ENCODE data around the gene STAP1. TPM values are rescaled to one million over a fixed set of nuclear protein-coding genes. Genes with fewer than 3 reads are reported as not detected.
"Not testable (repeated sequence)": the region's sequence is repeated elsewhere in the genome, so short reads cannot be mapped to it uniquely, and the experiment has no call there.

The STAP1 gene
- total RNA-seq, 1 experiment from 2014 or later = not detected

GRCh38 chr4:67635331-67635730, 76.8 kb downstream of the STAP1 start:
- CTCF ChIA-PET = no interaction called here
- H3K27me3 Mint-ChIP-seq (ENCODE audit: low read depth) = no peaks in the 10 kb centered on the region
- POLR2A ChIA-PET = no interaction called here
- DNase-seq (ENCODE audit: low spot score) (no peak), ATAC-seq (no peak)
- H3K9me3 Mint-ChIP-seq = peaks cover 18% of the 10 kb centered on the region
- TF ChIP-seq SOX15 (CRISPR knock-in tag; IDR thresholded peaks at IDR 0.05) = no peak
- no peak for TF ChIP-seq NR1H2 (CRISPR knock-in tag; IDR thresholded peaks at IDR 0.05)
- no peak for TF ChIP-seq ZNF219 (CRISPR knock-in tag; IDR thresholded peaks at IDR 0.05; ENCODE audit: borderline replicate concordance)
- H3K4me1 Mint-ChIP-seq = no peaks in the 10 kb centered on the region
- no peak overlapping the region for H3K4me3 Mint-ChIP-seq
- peaks cover 78% of the 10 kb centered on the region for H3K36me3 Mint-ChIP-seq
- no peak overlapping the region for H3K27ac Mint-ChIP-seq

GRCh38 chr4:67636978-67637377, 78.5 kb downstream of the STAP1 start:
- H3K4me3 Mint-ChIP-seq, H3K27ac Mint-ChIP-seq, CTCF ChIA-PET: not testable (repeated sequence)

GRCh38 chr4:67638136-67638535, 79.6 kb downstream of the STAP1 start:
- Mint-ChIP-seq H3K4me1 (no peaks in the 10 kb centered on the region), H3K4me3 (no peak overlapping the region), H3K27me3 (ENCODE audit: low read depth) (no peaks in the 10 kb centered on the region), H3K9me3 (peaks cover 18% of the 10 kb centered on the region), H3K36me3 (peaks cover 58% of the 10 kb centered on the region), H3K27ac (no peak overlapping the region)
- ChIA-PET POLR2A (no interaction called here), CTCF (no interaction called here)
- ATAC-seq = no peak
- TF ChIP-seq E2F5 (CRISPR knock-in tag; IDR thresholded peaks at IDR 0.05) (no peak), RORB (CRISPR knock-in tag; IDR thresholded peaks at IDR 0.05) (no peak), ATF6 (CRISPR knock-in tag; IDR thresholded peaks at IDR 0.05) (no peak), ZSCAN18 (CRISPR knock-in tag; IDR thresholded peaks at IDR 0.05) (no peak), TEAD4 (CRISPR knock-in tag; IDR thresholded peaks at IDR 0.05) (no peak), CREB1 (CRISPR knock-in tag; IDR thresholded peaks at IDR 0.05) (no peak), E2F1 (CRISPR knock-in tag; IDR thresholded peaks at IDR 0.05) (no peak), TP53 (CRISPR knock-in tag; IDR thresholded peaks at IDR 0.05) (no peak)
- no peak for DNase-seq (ENCODE audit: low spot score)

More at GRCh38 chr4:67636978-67637377, 78.5 kb downstream of the STAP1 start:
- ATAC-seq; H3K4me1 Mint-ChIP-seq; POLR2A ChIA-PET; DNase-seq (ENCODE audit: low spot score); H3K27me3 Mint-ChIP-seq (ENCODE audit: low read depth): not testable (repeated sequence)
- H3K9me3 Mint-ChIP-seq = peaks cover 18% of the 10 kb centered on the region
- peaks cover 70% of the 10 kb centered on the region for H3K36me3 Mint-ChIP-seq

GRCh38 chr4:67651536-67651935, 93.0 kb downstream of the STAP1 start:
- TF ChIP-seq GTF2I (CRISPR knock-in tag; conservative IDR thresholded peaks at IDR 0.05) = no peak
- no peak for TF ChIP-seq USF1 (CRISPR knock-in tag; IDR thresholded peaks at IDR 0.05)
- peaks cover 43% of the 10 kb centered on the region for H3K36me3 Mint-ChIP-seq
- H3K27ac Mint-ChIP-seq = no peak overlapping the region
- POLR2A ChIA-PET = no interaction called here
- peaks cover 14% of the 10 kb centered on the region for H3K9me3 Mint-ChIP-seq
- no peak for DNase-seq (ENCODE audit: low spot score)
- no peak for ATAC-seq
- no peaks in the 10 kb centered on the region for H3K27me3 Mint-ChIP-seq (ENCODE audit: low read depth)
- no peaks in the 10 kb centered on the region for H3K4me1 Mint-ChIP-seq
- CTCF ChIA-PET = no interaction called here
- H3K4me3 Mint-ChIP-seq = no peak overlapping the region

Other genes with a start within 250 kb of the STAP1 start
- gene CENPC, start 13.2 kb upstream of the STAP1 start, total RNA-seq (2021) = 17.7 to 20.3 TPM (median 19.1 TPM) in 3 replicates
- 71.5 to 81.5 TPM (median 79.0 TPM) in 3 replicates for gene UBA6, start 142.4 kb downstream of the STAP1 start, total RNA-seq (2021)
- gene GNRHR, start 195.7 kb downstream of the STAP1 start, total RNA-seq (2021) = not detected in 3 replicates